ENCODE results near the gene DLGAP1.

The DLGAP1 gene

DNA sequence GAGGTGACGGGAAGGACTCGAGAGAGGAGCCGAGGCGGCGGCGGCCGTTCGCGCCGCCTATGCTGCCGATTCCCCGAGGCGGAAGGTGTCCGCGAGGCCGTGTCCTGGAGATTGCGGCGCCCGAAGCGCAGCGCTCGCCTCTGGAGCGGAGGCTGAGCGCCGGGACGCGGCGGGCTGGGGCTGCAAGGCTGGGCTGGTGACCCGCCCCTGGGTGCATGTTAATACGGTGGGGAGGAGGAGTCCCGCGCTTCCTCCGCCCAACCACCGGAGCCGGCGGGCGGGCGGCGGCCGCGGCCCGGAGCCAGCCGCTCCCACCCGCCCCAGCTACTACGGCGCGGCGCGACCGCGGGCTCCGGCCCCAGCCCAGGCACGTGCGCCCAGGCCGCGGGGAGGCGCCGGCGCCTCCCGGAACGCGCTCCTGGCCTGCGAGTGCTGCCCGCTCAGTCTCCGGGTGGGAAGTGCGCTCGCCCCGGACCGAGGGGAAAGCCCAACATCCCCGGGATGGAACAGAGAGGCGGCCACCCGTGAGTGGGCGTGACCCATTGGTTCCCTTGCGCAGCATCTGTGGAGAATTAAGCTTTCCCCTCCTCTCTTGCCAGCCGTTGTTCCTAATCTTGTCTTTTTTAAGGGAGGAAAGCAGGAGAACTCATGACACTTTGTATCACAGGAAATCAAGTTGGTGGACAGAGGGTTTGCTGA lies at the start of gene DLGAP1:
Gene DLGAP1 (minus strand): TSS at position 195 of the 699 bp plus-strand sequence.
- no peak for TF ChIP-seq TEAD4 (IDR thresholded peaks at IDR 0.05)
- TF ChIP-seq, protein P1, sequence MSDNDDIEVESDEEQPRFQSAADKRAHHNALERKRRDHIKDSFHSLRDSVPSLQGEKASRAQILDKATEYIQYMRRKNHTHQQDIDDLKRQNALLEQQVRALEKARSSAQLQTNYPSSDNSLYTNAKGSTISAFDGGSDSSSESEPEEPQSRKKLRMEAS (IDR thresholded peaks at IDR 0.05) = no peak
- TF ChIP-seq, protein P2, sequence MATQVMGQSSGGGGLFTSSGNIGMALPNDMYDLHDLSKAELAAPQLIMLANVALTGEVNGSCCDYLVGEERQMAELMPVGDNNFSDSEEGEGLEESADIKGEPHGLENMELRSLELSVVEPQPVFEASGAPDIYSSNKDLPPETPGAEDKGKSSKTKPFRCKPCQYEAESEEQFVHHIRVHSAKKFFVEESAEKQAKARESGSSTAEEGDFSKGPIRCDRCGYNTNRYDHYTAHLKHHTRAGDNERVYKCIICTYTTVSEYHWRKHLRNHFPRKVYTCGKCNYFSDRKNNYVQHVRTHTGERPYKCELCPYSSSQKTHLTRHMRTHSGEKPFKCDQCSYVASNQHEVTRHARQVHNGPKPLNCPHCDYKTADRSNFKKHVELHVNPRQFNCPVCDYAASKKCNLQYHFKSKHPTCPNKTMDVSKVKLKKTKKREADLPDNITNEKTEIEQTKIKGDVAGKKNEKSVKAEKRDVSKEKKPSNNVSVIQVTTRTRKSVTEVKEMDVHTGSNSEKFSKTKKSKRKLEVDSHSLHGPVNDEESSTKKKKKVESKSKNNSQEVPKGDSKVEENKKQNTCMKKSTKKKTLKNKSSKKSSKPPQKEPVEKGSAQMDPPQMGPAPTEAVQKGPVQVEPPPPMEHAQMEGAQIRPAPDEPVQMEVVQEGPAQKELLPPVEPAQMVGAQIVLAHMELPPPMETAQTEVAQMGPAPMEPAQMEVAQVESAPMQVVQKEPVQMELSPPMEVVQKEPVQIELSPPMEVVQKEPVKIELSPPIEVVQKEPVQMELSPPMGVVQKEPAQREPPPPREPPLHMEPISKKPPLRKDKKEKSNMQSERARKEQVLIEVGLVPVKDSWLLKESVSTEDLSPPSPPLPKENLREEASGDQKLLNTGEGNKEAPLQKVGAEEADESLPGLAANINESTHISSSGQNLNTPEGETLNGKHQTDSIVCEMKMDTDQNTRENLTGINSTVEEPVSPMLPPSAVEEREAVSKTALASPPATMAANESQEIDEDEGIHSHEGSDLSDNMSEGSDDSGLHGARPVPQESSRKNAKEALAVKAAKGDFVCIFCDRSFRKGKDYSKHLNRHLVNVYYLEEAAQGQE (IDR thresholded peaks at IDR 0.05; ENCODE audit: low read depth) = no peak
- TF ChIP-seq CEBPB (IDR thresholded peaks at IDR 0.05) = no peak
- no peak for TF ChIP-seq ZBTB7A (IDR thresholded peaks at IDR 0.05; ENCODE audit: low read depth)
- no peak for TF ChIP-seq TCF12 (IDR thresholded peaks at IDR 0.05; ENCODE audit: low read depth)
- TF ChIP-seq YY1 (IDR thresholded peaks at IDR 0.05; ENCODE audit: low read depth) = no peak
- no peak for TF ChIP-seq EGR1 (IDR thresholded peaks at IDR 0.05)
- TF ChIP-seq EP300 (IDR thresholded peaks at IDR 0.05; ENCODE audit: borderline replicate concordance) = no peak
- TF ChIP-seq CREB1 (IDR thresholded peaks at IDR 0.05; ENCODE audit: low read depth) = no peak
- TF ChIP-seq, protein P3, sequence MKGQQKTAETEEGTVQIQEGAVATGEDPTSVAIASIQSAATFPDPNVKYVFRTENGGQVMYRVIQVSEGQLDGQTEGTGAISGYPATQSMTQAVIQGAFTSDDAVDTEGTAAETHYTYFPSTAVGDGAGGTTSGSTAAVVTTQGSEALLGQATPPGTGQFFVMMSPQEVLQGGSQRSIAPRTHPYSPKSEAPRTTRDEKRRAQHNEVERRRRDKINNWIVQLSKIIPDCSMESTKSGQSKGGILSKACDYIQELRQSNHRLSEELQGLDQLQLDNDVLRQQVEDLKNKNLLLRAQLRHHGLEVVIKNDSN (IDR thresholded peaks at IDR 0.05) = no peak
- TF ChIP-seq FOXM1 (IDR thresholded peaks at IDR 0.05; ENCODE audit: borderline replicate concordance, low read depth) = no peak
- TF ChIP-seq NFIC (IDR thresholded peaks at IDR 0.05) = no peak
- no peak for TF ChIP-seq TAF1 (IDR thresholded peaks at IDR 0.05; ENCODE audit: low read depth)
- TF ChIP-seq RAD21 (IDR thresholded peaks at IDR 0.05; ENCODE audit: low read depth) = no peak

DNA sequence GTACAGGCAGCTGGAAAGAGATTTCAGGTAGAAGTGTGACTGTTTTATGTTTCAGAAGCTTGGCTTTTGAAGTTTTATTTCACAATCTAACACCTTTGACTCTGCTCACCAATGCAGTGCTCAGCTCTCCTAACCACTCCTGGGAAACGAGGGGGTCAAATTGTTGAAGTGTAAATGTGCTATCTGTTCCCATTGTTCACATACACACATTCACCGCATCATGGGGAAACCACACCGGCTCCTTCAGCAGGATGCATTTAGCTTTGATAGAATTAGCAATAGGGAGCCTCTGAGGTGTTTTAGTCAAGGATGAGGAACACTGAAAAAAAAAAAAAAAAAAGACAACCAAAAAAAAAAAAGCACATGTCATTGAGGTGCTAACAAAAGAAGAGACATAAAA lies 13.4 kb upstream of the DLGAP1 start:
- TF ChIP-seq, protein P2 (IDR thresholded peaks at IDR 0.05; ENCODE audit: low read depth) = no peak

DNA sequence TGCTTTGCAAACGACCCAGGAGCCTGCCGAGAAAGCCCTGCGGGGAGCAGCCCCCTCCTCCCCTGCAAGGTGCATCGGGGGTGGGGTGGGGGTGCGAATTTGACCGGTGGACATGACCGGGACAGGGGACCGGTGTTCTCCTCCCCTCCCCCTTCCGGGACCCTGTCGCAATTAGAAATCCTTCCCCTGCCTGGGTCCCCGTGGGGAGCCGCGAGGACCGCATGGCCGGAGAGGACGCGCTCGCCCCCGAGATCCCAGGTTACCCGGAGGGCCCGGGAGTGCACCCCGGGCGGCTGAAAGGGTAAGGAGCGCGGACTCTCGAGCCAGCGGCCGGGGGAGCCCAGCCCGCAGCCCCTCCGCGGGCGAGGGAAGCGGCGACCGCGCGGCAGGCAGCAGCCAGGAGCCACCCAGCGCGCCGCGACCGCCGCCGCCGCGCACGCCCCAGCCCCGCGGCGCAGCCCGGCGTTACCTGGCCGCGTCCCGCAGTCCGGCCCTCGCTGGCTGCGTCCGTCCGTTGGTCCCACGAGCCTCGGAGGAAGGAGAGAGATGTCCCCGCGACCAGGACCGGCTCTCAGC lies 482 bp downstream of the DLGAP1 start:
- TF ChIP-seq YY1 (IDR thresholded peaks at IDR 0.05; ENCODE audit: low read depth) = no peak
- no peak for TF ChIP-seq TEAD4 (IDR thresholded peaks at IDR 0.05)
- TF ChIP-seq TAF1 (IDR thresholded peaks at IDR 0.05; ENCODE audit: low read depth) = no peak
- TF ChIP-seq EGR1 (IDR thresholded peaks at IDR 0.05) = no peak
- TF ChIP-seq CREB1 (IDR thresholded peaks at IDR 0.05; ENCODE audit: low read depth) = no peak
- TF ChIP-seq TCF12 (IDR thresholded peaks at IDR 0.05; ENCODE audit: low read depth) = no peak
- TF ChIP-seq, protein P1 (IDR thresholded peaks at IDR 0.05) = no peak
- TF ChIP-seq RAD21 (IDR thresholded peaks at IDR 0.05; ENCODE audit: low read depth) = no peak
- TF ChIP-seq NFIC (IDR thresholded peaks at IDR 0.05) = no peak
- TF ChIP-seq, protein P2 (IDR thresholded peaks at IDR 0.05; ENCODE audit: low read depth) = no peak
- no peak for TF ChIP-seq EP300 (IDR thresholded peaks at IDR 0.05; ENCODE audit: borderline replicate concordance)
- TF ChIP-seq, protein P3 (IDR thresholded peaks at IDR 0.05) = no peak
- no peak for TF ChIP-seq CEBPB (IDR thresholded peaks at IDR 0.05)
- TF ChIP-seq ZBTB7A (IDR thresholded peaks at IDR 0.05; ENCODE audit: low read depth) = no peak
- no peak for TF ChIP-seq FOXM1 (IDR thresholded peaks at IDR 0.05; ENCODE audit: borderline replicate concordance, low read depth)

DNA sequence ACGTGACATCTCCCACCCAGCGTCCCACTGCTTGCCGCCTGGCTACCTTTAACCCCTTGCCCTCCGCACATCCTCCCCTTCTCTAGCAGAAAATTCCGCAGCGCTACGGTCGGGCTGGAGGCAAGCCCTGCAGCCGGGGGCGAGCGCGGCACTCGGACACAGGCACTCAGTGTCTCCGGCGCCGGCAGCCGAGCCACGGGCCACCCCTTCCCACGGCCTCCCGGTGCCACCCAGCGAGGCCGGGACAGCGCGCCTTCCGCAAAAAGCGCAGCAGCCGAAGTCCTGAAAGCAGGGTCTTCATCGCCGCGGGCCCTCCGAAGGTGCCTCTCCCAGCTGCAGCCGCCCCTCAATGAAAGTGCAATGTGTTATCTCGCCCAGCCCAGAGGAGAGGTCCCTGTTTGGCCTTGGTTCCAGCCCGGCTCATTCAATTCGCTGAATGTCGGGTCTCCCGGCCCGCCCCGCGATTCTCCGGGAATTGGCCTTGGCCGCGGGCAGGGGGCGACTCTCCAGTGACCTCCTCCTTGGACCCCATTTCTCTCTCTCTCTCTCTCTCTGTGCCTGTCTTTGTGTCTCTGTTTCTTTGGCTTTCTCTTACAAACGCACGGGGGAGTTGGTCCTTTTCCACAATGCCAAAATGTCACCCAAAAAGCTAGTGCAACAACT lies 1.1 kb downstream of the DLGAP1 start:
- TF ChIP-seq CREB1 (IDR thresholded peaks at IDR 0.05; ENCODE audit: low read depth) = no peak
- no peak for TF ChIP-seq YY1 (IDR thresholded peaks at IDR 0.05; ENCODE audit: low read depth)
- TF ChIP-seq TCF12 (IDR thresholded peaks at IDR 0.05; ENCODE audit: low read depth) = no peak
- TF ChIP-seq, protein P3 (IDR thresholded peaks at IDR 0.05) = no peak
- TF ChIP-seq, protein P1 (IDR thresholded peaks at IDR 0.05) = no peak
- no peak for TF ChIP-seq RAD21 (IDR thresholded peaks at IDR 0.05; ENCODE audit: low read depth)
- TF ChIP-seq TAF1 (IDR thresholded peaks at IDR 0.05; ENCODE audit: low read depth) = no peak
- no peak for TF ChIP-seq NFIC (IDR thresholded peaks at IDR 0.05)
- TF ChIP-seq CEBPB (IDR thresholded peaks at IDR 0.05) = no peak
- no peak for TF ChIP-seq ZBTB7A (IDR thresholded peaks at IDR 0.05; ENCODE audit: low read depth)
- TF ChIP-seq TEAD4 (IDR thresholded peaks at IDR 0.05) = no peak
- TF ChIP-seq, protein P2 (IDR thresholded peaks at IDR 0.05; ENCODE audit: low read depth) = no peak
- no peak for TF ChIP-seq EP300 (IDR thresholded peaks at IDR 0.05; ENCODE audit: borderline replicate concordance)
- TF ChIP-seq FOXM1 (IDR thresholded peaks at IDR 0.05; ENCODE audit: borderline replicate concordance, low read depth) = no peak
- TF ChIP-seq EGR1 (IDR thresholded peaks at IDR 0.05) = no peak

Measured in Ishikawa (cell line).